Cardiac fibroblast (primary cell): ENCODE results near the gene TMEM231.
A peak's percentile ranks its signal among the peaks of the same experiment; 100 is the strongest.

Experiments used
- DNase-seq, 2 donors: peaks; one replicate each; pipeline versions ENCODE4 v3.0.0 to v3.0.0-alpha.2; 2010; ENCODE audit warnings: low read depth in 2 of 2
- H3K4me3 ChIP-seq, 2 donors: replicated peaks in 1 of 2; 1 replicate in 1 of 2; 2 replicates in 1 of 2; pipeline ENCODE4 v1.5.1; 2011; ENCODE audit warnings: low read depth in 2 of 2, low read length in 2 of 2, mild to moderate bottlenecking in 2 of 2, moderate library complexity in 1 of 2
- TF ChIP-seq, protein P1 (sequence below): IDR thresholded peaks from one replicate; pipeline ENCODE4 v1.5.1; 2011; ENCODE audit warnings: low read depth, mild to moderate bottlenecking, low read length, inconsistent platforms

TMEM231 gene

DNA sequence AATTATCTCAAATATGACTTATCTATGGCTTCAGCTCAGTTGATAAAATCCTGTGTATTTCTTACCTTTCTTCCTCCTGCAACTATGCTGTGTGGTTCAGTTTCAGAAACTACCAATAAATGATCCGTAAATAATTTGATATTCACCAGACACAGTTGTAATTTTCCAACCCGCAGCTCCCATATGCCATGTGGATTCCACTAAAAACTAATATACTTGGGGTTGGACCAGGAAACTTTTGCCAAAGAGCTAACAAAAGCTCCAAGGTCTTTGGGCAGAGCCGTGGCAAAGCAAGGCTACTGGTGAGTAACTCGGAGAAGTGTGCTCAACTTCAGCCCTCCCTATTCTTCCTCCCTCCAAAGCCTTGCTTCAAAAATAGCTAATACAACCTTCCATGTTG, 58.5 kb downstream of the TMEM231 start:
- H3K4me3 ChIP-seq: no peak overlapping the region
- TF ChIP-seq, protein P1, sequence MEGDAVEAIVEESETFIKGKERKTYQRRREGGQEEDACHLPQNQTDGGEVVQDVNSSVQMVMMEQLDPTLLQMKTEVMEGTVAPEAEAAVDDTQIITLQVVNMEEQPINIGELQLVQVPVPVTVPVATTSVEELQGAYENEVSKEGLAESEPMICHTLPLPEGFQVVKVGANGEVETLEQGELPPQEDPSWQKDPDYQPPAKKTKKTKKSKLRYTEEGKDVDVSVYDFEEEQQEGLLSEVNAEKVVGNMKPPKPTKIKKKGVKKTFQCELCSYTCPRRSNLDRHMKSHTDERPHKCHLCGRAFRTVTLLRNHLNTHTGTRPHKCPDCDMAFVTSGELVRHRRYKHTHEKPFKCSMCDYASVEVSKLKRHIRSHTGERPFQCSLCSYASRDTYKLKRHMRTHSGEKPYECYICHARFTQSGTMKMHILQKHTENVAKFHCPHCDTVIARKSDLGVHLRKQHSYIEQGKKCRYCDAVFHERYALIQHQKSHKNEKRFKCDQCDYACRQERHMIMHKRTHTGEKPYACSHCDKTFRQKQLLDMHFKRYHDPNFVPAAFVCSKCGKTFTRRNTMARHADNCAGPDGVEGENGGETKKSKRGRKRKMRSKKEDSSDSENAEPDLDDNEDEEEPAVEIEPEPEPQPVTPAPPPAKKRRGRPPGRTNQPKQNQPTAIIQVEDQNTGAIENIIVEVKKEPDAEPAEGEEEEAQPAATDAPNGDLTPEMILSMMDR: no peak
- no peak for DNase-seq

GRCh38 chr16:75495076-75495674, 60.9 kb downstream of the TMEM231 start, which contains the start of gene CHST6:
CHST6 (minus strand) TSS chr16:75495441; CDS start chr16:75479828, 15,613 bp downstream.
- H3K4me3 ChIP-seq: peak within 1 kb of the TSS; percentile 37 to 54
- TF ChIP-seq, protein P1: no peak
- DNase-seq: peak; percentile 31 to 43

- peak overlapping the region; percentile 37 to 54 for H3K4me3 ChIP-seq
- TF ChIP-seq, protein P1: no peak
- DNase-seq: no peak
Measured at GRCh38 chr16:75494661-75495075, 61.4 kb downstream of the TMEM231 start.

- TF ChIP-seq, protein P1: no peak
- DNase-seq: no peak
- H3K4me3 ChIP-seq: peak overlapping the region in 1 of 2 donors; percentile 54
Measured at GRCh38 chr16:75494184-75494583, 61.9 kb downstream of the TMEM231 start.

DNA sequence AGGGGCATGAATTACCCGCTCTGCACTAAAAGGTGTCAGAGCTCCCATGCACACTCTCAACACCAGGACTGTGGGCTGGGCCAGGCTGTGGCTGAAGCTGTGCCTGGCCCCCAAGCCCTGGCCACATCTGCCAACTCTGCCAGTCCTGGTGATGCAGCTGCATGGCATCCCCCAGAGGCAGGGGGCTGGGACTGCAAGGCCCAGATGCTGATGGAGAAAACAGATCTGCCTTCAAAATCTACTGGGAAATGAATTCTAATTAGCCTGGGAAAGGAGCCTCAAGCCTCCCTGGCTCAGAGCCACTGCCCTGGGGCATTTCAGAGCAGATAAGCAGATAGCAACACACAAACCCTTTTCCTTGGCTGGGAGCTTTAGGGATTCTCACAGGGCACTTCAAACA, 64.2 kb downstream of the TMEM231 start:
- no peak for DNase-seq
- no peak overlapping the region for H3K4me3 ChIP-seq
- TF ChIP-seq, protein P1: no peak

DNA sequence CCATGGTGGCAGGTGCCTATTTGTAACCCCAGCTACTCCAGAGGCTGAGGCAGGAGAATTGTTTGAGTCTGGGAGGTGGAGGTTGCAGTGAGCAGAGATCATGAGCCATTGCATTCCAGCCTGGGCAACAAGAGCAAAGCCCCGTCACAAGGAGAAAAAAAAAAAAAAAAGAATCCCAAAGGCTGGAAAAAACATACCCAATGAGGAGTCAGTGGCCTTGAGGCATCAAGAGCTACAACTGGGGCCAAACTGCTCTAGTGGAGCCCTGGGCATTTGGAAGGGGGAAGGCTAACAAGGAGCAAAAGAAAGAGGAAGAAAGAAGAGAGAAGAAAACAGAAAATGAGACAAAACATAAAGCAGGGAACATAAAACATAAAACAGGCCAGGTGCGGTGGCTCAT, 67.7 kb downstream of the TMEM231 start:
- TF ChIP-seq, protein P1: no peak
- DNase-seq: no peak
- H3K4me3 ChIP-seq: no peak overlapping the region
